Endothelial cell of umbilical vein (primary cell): ENCODE measurements around the gene CBLB. TPM values are rescaled to one million over a fixed set of nuclear protein-coding genes. Genes with fewer than 3 reads are reported as not detected.

ENCODE experiments used
- BruUV-seq: library from RNA; stranded (reverse); fragments of 400-500 nt; replicated peaks from 2 replicates; lab custom pipeline; 2021; lab: Mats Ljungman, UMichigan
- CTCF ChIA-PET: fragments of 300-600, 350-600 bp; sonication (Branson Sonifier 250); formaldehyde crosslinking; loops from one replicate; lab custom pipeline; 2021; ENCODE audit warnings: antibody characterized with exemption, inconsistent platforms; lab: Charles Lee
- POLR2A ChIA-PET: fragments of 300-600, 350-600 bp; sonication (Branson Sonifier 250); formaldehyde crosslinking; loops from one replicate; lab custom pipeline; 2021; ENCODE audit warnings: antibody characterized with exemption, inconsistent platforms; lab: Charles Lee
- DNase-seq: peaks from one replicate; pipeline ENCODE4 v3.0.0-alpha.2; 2011; ENCODE audit warnings: low read depth, low spot score
- FAIRE-seq: peaks from 2 replicates; lab custom pipeline; 2011; peaks lifted over from hg19 to GRCh38; lab: Jason Lieb, UNC
- H2AFZ ChIP-seq: 2 replicates; pipeline ENCODE4 v1.6.0; 2012; ENCODE audit warnings: low read depth, low read length, control low read depth, inconsistent platforms
- H3K27ac ChIP-seq: 2 replicates; pipeline ENCODE4 v1.5.1; 2011; ENCODE audit warnings: low read depth, mild to moderate bottlenecking, control low read depth, low read length, moderate library complexity; ENCODE audit not compliant: insufficient read depth
- H3K27me3 ChIP-seq, 2 experiments: 2 replicates each; pipeline versions ENCODE4 v1.6.0 to v1.6.1; 2011; ENCODE audit warnings: low read length in 2 of 2, mixed read lengths in 1 of 2; ENCODE audit not compliant: control insufficient read depth in 2 of 2, insufficient read depth in 2 of 2
- H3K36me3 ChIP-seq, 2 experiments: 2 replicates in 1 of 2; 3 replicates in 1 of 2; pipeline ENCODE4 v1.5.1; 2011; ENCODE audit warnings: low read length in 2 of 2, mild to moderate bottlenecking in 1 of 2, moderate library complexity in 1 of 2; ENCODE audit not compliant: control insufficient read depth in 2 of 2, insufficient read depth in 2 of 2; ENCODE audit errors: extremely low read depth in 1 of 2
- H3K4me1 ChIP-seq: 3 replicates; pipeline ENCODE4 v1.5.1; 2011; ENCODE audit warnings: mild to moderate bottlenecking, low read length; ENCODE audit not compliant: control insufficient read depth, insufficient read depth; ENCODE audit errors: extremely low read depth
- H3K4me2 ChIP-seq: 2 replicates; pipeline ENCODE4 v1.6.1; 2011; ENCODE audit warnings: low read length, control low read depth, mixed read lengths; ENCODE audit not compliant: insufficient read depth
- H3K4me3 ChIP-seq, 3 experiments: fragments of 200-600 bp in 1 of 3; sonication (generic), shearing (Covaris generic) in 1 of 3; replicated peaks in 1 of 3; 2 replicates each; pipeline ENCODE4 v1.5.1; 2011 to 2016; ENCODE audit warnings: control low read depth in 3 of 3, low read length in 3 of 3, mild to moderate bottlenecking in 2 of 3, inconsistent platforms in 1 of 3, low read depth in 1 of 3, moderate library complexity in 1 of 3; ENCODE audit not compliant: insufficient read depth in 1 of 3
- H3K79me2 ChIP-seq: 2 replicates; pipeline ENCODE4 v1.6.0; 2012; ENCODE audit warnings: low read length, inconsistent platforms; ENCODE audit not compliant: control insufficient read depth, insufficient read depth
- H3K9ac ChIP-seq: replicated peaks from 2 replicates; pipeline ENCODE3; 2011; ENCODE audit warnings: low read length, control low read depth; ENCODE audit not compliant: insufficient read depth; ENCODE audit errors: extremely low read depth
- H3K9me1 ChIP-seq: replicated peaks from 3 replicates; pipeline ENCODE4 v1.6.0; 2011; ENCODE audit warnings: mild to moderate bottlenecking, low read length; ENCODE audit not compliant: control insufficient read depth, insufficient read depth; ENCODE audit errors: extremely low read depth
- H3K9me3 ChIP-seq: replicated peaks from 2 replicates; pipeline ENCODE4 v1.5.1; 2012; ENCODE audit warnings: low read length, inconsistent platforms; ENCODE audit not compliant: control insufficient read depth, insufficient read depth
- H4K20me1 ChIP-seq: replicated peaks from 2 replicates; pipeline ENCODE3; 2011; ENCODE audit warnings: mild to moderate bottlenecking, low read length; ENCODE audit not compliant: control insufficient read depth, insufficient read depth; ENCODE audit errors: extremely low read depth
- CTCF ChIP-seq, 2 donors: IDR thresholded peaks; 1 replicate in 1 of 2; 2 replicates in 1 of 2; pipeline ENCODE4 v1.5.1; 2011; ENCODE audit warnings: low read length in 2 of 2, mild to moderate bottlenecking in 2 of 2, moderate library complexity in 2 of 2, control low read depth in 1 of 2, inconsistent platforms in 1 of 2, low read depth in 1 of 2; ENCODE audit not compliant: insufficient read depth in 1 of 2; ENCODE audit errors: extremely low read depth in 1 of 2
- EZH2 ChIP-seq: IDR thresholded peaks from 2 replicates; pipeline ENCODE4 v1.6.1; 2012; ENCODE audit warnings: borderline replicate concordance, low read depth, mild to moderate bottlenecking, moderate library complexity, low read length, inconsistent platforms; ENCODE audit not compliant: severe bottlenecking
- FOS ChIP-seq: IDR thresholded peaks from 2 replicates; pipeline ENCODE4 v1.6.1; 2011; ENCODE audit warnings: mild to moderate bottlenecking, low read length, moderate library complexity, borderline replicate concordance; ENCODE audit not compliant: insufficient read depth
- GATA2 ChIP-seq: IDR thresholded peaks from 2 replicates; pipeline ENCODE4 v1.7.0; 2011; ENCODE audit warnings: low read depth, mild to moderate bottlenecking, moderate library complexity, mixed read lengths, low read length; ENCODE audit not compliant: insufficient read length, insufficient read depth
- JUN ChIP-seq: IDR thresholded peaks from 2 replicates; pipeline ENCODE4 v1.6.1; 2011; ENCODE audit warnings: borderline replicate concordance, low read depth; ENCODE audit not compliant: insufficient read length, insufficient read depth
- MAX ChIP-seq: IDR thresholded peaks from 2 replicates; pipeline ENCODE4 v1.6.1; 2011; ENCODE audit not compliant: insufficient read depth, insufficient read length
- MYC ChIP-seq: IDR thresholded peaks from one replicate; pipeline ENCODE4 v1.6.1; 2011; ENCODE audit warnings: mild to moderate bottlenecking, low read depth, low read length
- POLR2A ChIP-seq: IDR thresholded peaks from 2 replicates; pipeline ENCODE4 v1.6.1; 2012; ENCODE audit warnings: low read depth, mild to moderate bottlenecking, control low read depth, low read length
- POLR2AphosphoS5 ChIP-seq: IDR thresholded peaks from 2 replicates; pipeline ENCODE4 v1.6.1; 2012; ENCODE audit warnings: low read depth, mild to moderate bottlenecking, control low read depth, low read length, moderate library complexity; ENCODE audit not compliant: insufficient read depth
- dilution Hi-C: fragments of 300-500 bp; cut with MboI; formaldehyde crosslinking; loops from one replicate; pipeline ENCODE4 v1.15.0; 2019; ENCODE audit warnings: low sequenced_read_pairs; ENCODE audit not compliant: extremely low pct_ligation_motif_present
- intact Hi-C: fragments of 100-400 bp; cut with micrococcal nuclease; formaldehyde crosslinking; loops from one replicate; pipeline ENCODE4 v1.10.0; 2022
- polyA plus RNA-seq, 4 experiments: library from polyadenylated mRNA; depleted of rRNA in 3 of 4; stranded (reverse) in 3 of 4; unstranded in 1 of 4; fragments of >200 nt; gene quantifications; 2 replicates each; pipeline versions ENCODE4 v1.2.1 to v1.2.3, GENCODE V29; 2011 to 2012; ENCODE audit warnings: missing spikeins in 1 of 4
- total RNA-seq: library from RNA; stranded (reverse); gene quantifications from 2 replicates; pipeline ENCODE4 v1.2.3, GENCODE V29; 2021

Gene CBLB
- total and polyA plus RNA-seq, 2 donors (not counting 3 experiments of a cell fraction or from before 2014, with no cell fraction given), result 17.8 to 39.6 TPM

GRCh38 chr3:105844704-105845103 lies 24.1 kb downstream of the CBLB start:
- Histone ChIP-seq H3K27ac (no peak overlapping the region), H3K27me3 (no peaks in the 10 kb centered on the region), H4K20me1 (peaks cover 2% of the 10 kb centered on the region), H3K9me3 (no peaks in the 10 kb centered on the region), H3K36me3 (no peaks in the 10 kb centered on the region), H3K79me2 (peaks cover 3% of the 10 kb centered on the region), H3K4me2 (no peak overlapping the region), H3K9me1 (no peaks in the 10 kb centered on the region), H3K4me3 (no peak overlapping the region), H2AFZ (no peak overlapping the region), H3K9ac (no peak overlapping the region), H3K4me1 (no peaks in the 10 kb centered on the region)
- FAIRE-seq (no peak), DNase-seq (no peak)
- TF ChIP-seq POLR2AphosphoS5 (no peak), CTCF (IDR thresholded peaks at IDR 0.05; ENCODE audit: extremely low read depth in 1 of 2, insufficient read depth in 1 of 2, low read depth in 1 of 2, low read length in 2 of 2) (no peak), MAX (no peak), JUN (no peak), MYC (no peak), POLR2A (no peak), EZH2 (no peak), FOS (no peak), GATA2 (no peak)
- intact Hi-C loops, result no loop called here
- ChIA-PET CTCF (no interaction called here), POLR2A (no interaction called here)
- no TSS peak for BruUV-seq
- dilution Hi-C loops, result no loop called here
